Caki2 (cell line): ENCODE measurements around the gene KLHL26. TPM values are rescaled to one million over a fixed set of nuclear protein-coding genes. Genes with fewer than 3 reads are reported as not detected.

Experiments used
- DNase-seq: peaks from one replicate; pipeline ENCODE4 v3.0.0-alpha.2; 2015; ENCODE audit warnings: low read depth
- in situ Hi-C: cut with HindIII; loops from 2 replicates; pipeline ENCODE4 v1.10.0; 2016; ENCODE audit warnings: low sequenced_read_pairs, low pct_unique_long_range_greater_than_20kb, mixed read lengths
- total RNA-seq: library from RNA; depleted of rRNA; stranded (reverse); fragments of >200 nt; shearing (Covaris generic); gene quantifications from 2 replicates; pipeline ENCODE4 v1.2.3, GENCODE V29; 2014; ENCODE audit warnings: low replicate concordance

KLHL26 gene
- total RNA-seq, 1 experiment from 2014 or later: 11.2 TPM

- in situ Hi-C loops: no loop called here
- DNase-seq: no peak
These were observed 25.3 kb upstream of the KLHL26 start for GRCh38 chr19:18611327-18612050.

- in situ Hi-C loops: no loop called here
These were observed 24.6 kb upstream of the KLHL26 start for GRCh38 chr19:18612051-18612771.

GRCh38 chr19:18612772-18613588 is 23.8 kb upstream of the KLHL26 start, which contains the start of gene TMEM59L:
Gene TMEM59L (plus strand): TSS chr19:18612870. CDS start chr19:18612959, 89 bp downstream.
- no peak for DNase-seq

More at GRCh38 chr19:18612051-18612771, 24.6 kb upstream of the KLHL26 start:
- no peak for DNase-seq

GRCh38 chr19:18613589-18614234 is 23.1 kb upstream of the KLHL26 start:
- in situ Hi-C loops: no loop called here
- no peak for DNase-seq

More at GRCh38 chr19:18612772-18613588, 23.8 kb upstream of the KLHL26 start, which contains the start of gene TMEM59L:
- in situ Hi-C loops: no loop called here

GRCh38 chr19:18616023-18616422 is 20.8 kb upstream of the KLHL26 start:
- in situ Hi-C loops: no loop called here
- DNase-seq: no peak

GRCh38 chr19:18617562-18617961 is 19.3 kb upstream of the KLHL26 start:
- in situ Hi-C loops: no loop called here
- DNase-seq: no peak

GRCh38 chr19:18618236-18618635 is 18.6 kb upstream of the KLHL26 start:
- DNase-seq: no peak
- in situ Hi-C loops: no loop called here

GRCh38 chr19:18620311-18620710 is 16.5 kb upstream of the KLHL26 start:
- in situ Hi-C loops: no loop called here
- no peak for DNase-seq

- in situ Hi-C loops: no loop called here
- no peak for DNase-seq
These were observed 15.9 kb upstream of the KLHL26 start for GRCh38 chr19:18620902-18621301.

GRCh38 chr19:18626906-18627305 is 9.9 kb upstream of the KLHL26 start:
- no peak for DNase-seq
- in situ Hi-C loops: no loop called here

- in situ Hi-C loops: no loop called here
- DNase-seq: no peak
These were observed 7.4 kb upstream of the KLHL26 start for GRCh38 chr19:18629166-18630088.

- DNase-seq: no peak
- in situ Hi-C loops: no loop called here
These were observed 3.5 kb upstream of the KLHL26 start for GRCh38 chr19:18633321-18633720.

- in situ Hi-C loops: no loop called here
- no peak for DNase-seq
These were observed 2.1 kb upstream of the KLHL26 start for GRCh38 chr19:18634612-18635297.

- DNase-seq: no peak
- in situ Hi-C loops: no loop called here
These were observed 1.0 kb upstream of the KLHL26 start for GRCh38 chr19:18635831-18636182.

GRCh38 chr19:18636183-18636968 is 452 bp upstream of the KLHL26 start:
- in situ Hi-C loops: no loop called here
- peak; percentile 100 for DNase-seq
